HCT116 (cell line): ENCODE data around the gene AXIN2. TPM values are rescaled to one million over a fixed set of nuclear protein-coding genes. Genes with fewer than 3 reads are reported as not detected.

Experiments used
- ATAC-seq: fragments of 200-7000 bp; cut with Tn5 transposase; 2 replicates; pipeline ENCODE4 v1.9.1; 2020; ENCODE audit warnings: mild to moderate bottlenecking, moderate library complexity
- BruUV-seq: library from RNA; stranded (reverse); fragments of 400-500 nt; replicated peaks from 2 replicates; lab custom pipeline; 2021; lab: Mats Ljungman, UMichigan
- CTCF ChIA-PET: fragments of 300-600 bp; sonication (Branson Sonifier 250); formaldehyde crosslinking; loops from one replicate; lab custom pipeline; 2021; ENCODE audit warnings: antibody characterized with exemption; lab: Charles Lee
- POLR2A ChIA-PET: fragments of 300-600, 350-600 bp; sonication (Branson Sonifier 250); formaldehyde crosslinking; loops from one replicate; lab custom pipeline; 2021; ENCODE audit warnings: antibody characterized with exemption; lab: Charles Lee
- RAD21 ChIA-PET, 2 experiments: fragments of 300-600 bp; sonication (Branson Sonifier 250); formaldehyde crosslinking; loops; one replicate each; lab custom pipeline; 2023; ENCODE audit warnings: low total read pairs in 2 of 2; ENCODE audit not compliant: uncharacterized antibody in 2 of 2, unreplicated experiment in 2 of 2, low non-redundant PET in 1 of 2; lab: Charles Lee
- DNase-seq: peaks from one replicate; pipeline ENCODE4 v3.0.0-alpha.2; 2010; ENCODE audit warnings: low read depth, low spot score
- H2AFZ ChIP-seq: fragments of 200-600 bp; shearing (Covaris generic), sonication (generic); 2 replicates; pipeline ENCODE4 v1.6.1; 2017; ENCODE audit warnings: low read depth, mixed run types, mixed read lengths, antibody characterized with exemption, low read length; ENCODE audit not compliant: poor library complexity, severe bottlenecking
- H3K27ac ChIP-seq: 2 replicates; pipeline ENCODE4 v1.5.1; 2012; ENCODE audit warnings: low read depth, low read length
- H3K27me3 ChIP-seq: fragments of 200-600 bp; sonication (generic); 2 replicates; pipeline ENCODE4 v1.6.1; 2016; ENCODE audit warnings: mixed run types, low read length, mixed read lengths; ENCODE audit not compliant: insufficient read depth
- H3K36me3 ChIP-seq, 2 experiments: fragments of 200-500 bp in 1 of 2; fragments of 200-600 bp in 1 of 2; sonication (Bioruptor generic) in 1 of 2; sonication (generic) in 1 of 2; 2 replicates each; pipeline versions ENCODE4 v1.5.1 to v1.6.1; 2014 to 2016; ENCODE audit warnings: low read length in 2 of 2, inconsistent platforms in 1 of 2, mixed read lengths in 1 of 2, mixed run types in 1 of 2; ENCODE audit not compliant: insufficient read depth in 2 of 2, control insufficient read depth in 1 of 2
- H3K4me1 ChIP-seq, 2 experiments: fragments of 200-600 bp in 1 of 2; sonication (generic) in 1 of 2; 2 replicates each; pipeline versions ENCODE4 v1.5.1 to v1.6.1; 2012 to 2017; ENCODE audit warnings: low read length in 2 of 2, inconsistent platforms in 1 of 2, mild to moderate bottlenecking in 1 of 2, mixed read lengths in 1 of 2, mixed run types in 1 of 2, moderate library complexity in 1 of 2; ENCODE audit not compliant: insufficient read depth in 2 of 2, control insufficient read depth in 1 of 2
- H3K4me2 ChIP-seq: fragments of 200-600 bp; sonication (generic); 2 replicates; pipeline ENCODE4 v1.6.1; 2017; ENCODE audit warnings: mixed run types, low read length, mixed read lengths
- H3K4me3 ChIP-seq, 2 experiments: fragments of 200-600 bp in 1 of 2; sonication (generic) in 1 of 2; replicated peaks in 1 of 2; 2 replicates each; pipeline ENCODE4 v1.5.1; 2011 to 2016; ENCODE audit warnings: low read length in 2 of 2, control low read depth in 1 of 2, low read depth in 1 of 2, mild to moderate bottlenecking in 1 of 2, mixed read lengths in 1 of 2, mixed run types in 1 of 2
- H3K79me2 ChIP-seq: fragments of 200-600 bp; sonication (generic); 2 replicates; pipeline ENCODE4 v1.6.1; 2017; ENCODE audit warnings: mild to moderate bottlenecking, mixed run types, low read length, moderate library complexity, mixed read lengths; ENCODE audit not compliant: insufficient read depth
- H3K9ac ChIP-seq: fragments of 200-600 bp; sonication (generic); 2 replicates; pipeline ENCODE4 v1.6.1; 2016; ENCODE audit warnings: low read length, mixed read lengths
- H3K9me2 ChIP-seq: fragments of 200-600 bp; sonication (generic), shearing (Covaris generic); 2 replicates; pipeline ENCODE4 v1.6.1; 2017; ENCODE audit warnings: mixed run types, mild to moderate bottlenecking, moderate library complexity; ENCODE audit not compliant: insufficient read depth
- H3K9me3 ChIP-seq, 2 experiments: fragments of 200-500 bp in 1 of 2; fragments of 200-600 bp in 1 of 2; sonication (Bioruptor generic) in 1 of 2; sonication (generic) in 1 of 2; 2 replicates each; pipeline ENCODE4 v1.6.1; 2014 to 2017; ENCODE audit warnings: low read length in 2 of 2, mixed read lengths in 2 of 2, inconsistent platforms in 1 of 2, low read depth in 1 of 2, mild to moderate bottlenecking in 1 of 2, mixed run types in 1 of 2, moderate library complexity in 1 of 2; ENCODE audit not compliant: control insufficient read depth in 1 of 2, insufficient read depth in 1 of 2
- H4K20me1 ChIP-seq: fragments of 200-600 bp; sonication (generic), shearing (Covaris generic); 2 replicates; pipeline ENCODE4 v1.6.1; 2017; ENCODE audit warnings: mixed run types, mild to moderate bottlenecking, moderate library complexity; ENCODE audit not compliant: insufficient read depth
- CBX3 ChIP-seq: IDR thresholded peaks from 2 replicates; pipeline ENCODE4 v1.6.1; 2012; ENCODE audit warnings: low read depth
- CEBPB ChIP-seq: IDR thresholded peaks from 2 replicates; pipeline ENCODE4 v1.6.1; 2012; ENCODE audit warnings: low read depth
- FOSL1 ChIP-seq: IDR thresholded peaks from 2 replicates; pipeline ENCODE4 v1.6.1; 2012; ENCODE audit warnings: low read depth
- POLR2AphosphoS5 ChIP-seq: IDR thresholded peaks from 2 replicates; pipeline ENCODE4 v1.6.1; 2011; ENCODE audit warnings: mild to moderate bottlenecking, low read depth, low read length, moderate library complexity
- SP1 ChIP-seq: IDR thresholded peaks from 2 replicates; pipeline ENCODE4 v1.6.1; 2012; ENCODE audit warnings: low read depth
- ZFX ChIP-seq: fragments of 450-650 bp; IDR thresholded peaks from 2 replicates; pipeline ENCODE4 v1.6.1; 2017
- intact Hi-C: fragments of 100-400 bp; cut with micrococcal nuclease; formaldehyde crosslinking; loops from 2 replicates; pipeline ENCODE4 v1.10.0; 2022
- total RNA-seq: library from RNA; stranded (reverse); gene quantifications from one replicate; pipeline ENCODE4 v1.2.1, GENCODE V29; 2021; ENCODE audit not compliant: unreplicated experiment
- TF ChIP-seq, protein P1 (sequence below): IDR thresholded peaks from 2 replicates; pipeline ENCODE4 v1.6.1; 2012
- TF ChIP-seq, protein P2 (sequence below): IDR thresholded peaks from 2 replicates; pipeline ENCODE4 v1.6.1; 2011; ENCODE audit warnings: mild to moderate bottlenecking, low read length, moderate library complexity; ENCODE audit not compliant: insufficient replicate concordance; ENCODE audit errors: extremely low read depth

The AXIN2 gene
- total RNA-seq, 1 experiment from 2014 or later: 7.1 TPM

DNA sequence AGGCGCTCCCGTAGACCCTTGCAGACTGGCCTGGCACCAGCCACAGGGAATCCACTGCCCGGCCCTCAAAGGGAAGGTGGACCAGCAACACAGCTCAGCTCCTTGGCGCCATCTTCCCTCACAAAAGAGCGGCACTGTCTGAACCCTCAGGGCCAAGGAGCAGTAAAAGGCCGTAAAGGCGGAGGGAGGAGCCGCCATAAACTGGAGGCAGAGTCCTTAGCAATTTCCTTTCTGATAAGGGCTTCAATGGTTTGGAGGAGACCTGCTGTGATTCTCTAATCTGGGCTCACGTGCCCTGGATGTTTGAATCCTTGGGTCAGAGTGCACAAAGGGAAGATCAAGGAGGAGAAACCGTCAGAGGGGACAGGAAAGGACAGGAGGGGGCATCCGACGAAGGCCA is 15.5 kb upstream of the AXIN2 start:
- BruUV-seq: no TSS peak
- intact Hi-C loops: no loop called here

DNA sequence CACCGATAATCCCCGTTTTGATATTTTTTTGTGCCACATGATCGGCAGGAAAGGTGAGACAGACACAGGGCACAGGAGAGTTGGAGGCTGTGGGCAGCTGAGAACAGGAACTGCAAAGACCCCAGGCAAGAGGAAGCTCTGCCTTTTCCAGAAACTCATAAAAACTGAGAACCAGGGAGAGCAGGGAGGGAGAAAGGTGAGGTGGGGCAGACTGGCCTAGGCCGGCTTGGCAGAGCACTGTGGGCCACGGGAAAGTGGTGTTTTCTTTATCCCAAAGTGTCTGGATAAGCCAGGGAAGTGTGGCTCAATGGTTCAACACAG is 11.8 kb upstream of the AXIN2 start:
- no TSS peak for BruUV-seq
- TF ChIP-seq, protein P1, sequence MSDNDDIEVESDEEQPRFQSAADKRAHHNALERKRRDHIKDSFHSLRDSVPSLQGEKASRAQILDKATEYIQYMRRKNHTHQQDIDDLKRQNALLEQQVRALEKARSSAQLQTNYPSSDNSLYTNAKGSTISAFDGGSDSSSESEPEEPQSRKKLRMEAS: no peak
- TF ChIP-seq, protein P2, sequence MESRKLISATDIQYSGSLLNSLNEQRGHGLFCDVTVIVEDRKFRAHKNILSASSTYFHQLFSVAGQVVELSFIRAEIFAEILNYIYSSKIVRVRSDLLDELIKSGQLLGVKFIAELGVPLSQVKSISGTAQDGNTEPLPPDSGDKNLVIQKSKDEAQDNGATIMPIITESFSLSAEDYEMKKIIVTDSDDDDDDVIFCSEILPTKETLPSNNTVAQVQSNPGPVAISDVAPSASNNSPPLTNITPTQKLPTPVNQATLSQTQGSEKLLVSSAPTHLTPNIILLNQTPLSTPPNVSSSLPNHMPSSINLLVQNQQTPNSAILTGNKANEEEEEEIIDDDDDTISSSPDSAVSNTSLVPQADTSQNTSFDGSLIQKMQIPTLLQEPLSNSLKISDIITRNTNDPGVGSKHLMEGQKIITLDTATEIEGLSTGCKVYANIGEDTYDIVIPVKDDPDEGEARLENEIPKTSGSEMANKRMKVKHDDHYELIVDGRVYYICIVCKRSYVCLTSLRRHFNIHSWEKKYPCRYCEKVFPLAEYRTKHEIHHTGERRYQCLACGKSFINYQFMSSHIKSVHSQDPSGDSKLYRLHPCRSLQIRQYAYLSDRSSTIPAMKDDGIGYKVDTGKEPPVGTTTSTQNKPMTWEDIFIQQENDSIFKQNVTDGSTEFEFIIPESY: no peak
- no peak for TF ChIP-seq CEBPB

More for the DNA sequence above, 15.5 kb upstream of the AXIN2 start:
- H2AFZ ChIP-seq: no peak overlapping the region
- TF ChIP-seq CEBPB: no peak
- no peak for TF ChIP-seq CBX3
- no peak for TF ChIP-seq SP1
- TF ChIP-seq POLR2AphosphoS5: no peak
- no peak for TF ChIP-seq FOSL1
- TF ChIP-seq ZFX: no peak
- TF ChIP-seq, all 23 proteins: peak for 0
- no peaks in the 10 kb centered on the region for H3K9me3 ChIP-seq
- ATAC-seq (peak; percentile 41; the same call in 1 of the 2 replicates), DNase-seq (no peak)
- no peaks in the 10 kb centered on the region for H3K4me1 ChIP-seq
- H3K36me3 ChIP-seq: no peaks in the 10 kb centered on the region
- H3K4me2 ChIP-seq: no peak overlapping the region
- no peak overlapping the region for H3K4me3 ChIP-seq
- CTCF ChIA-PET: no interaction called here
- H4K20me1 ChIP-seq: no peaks in the 10 kb centered on the region
- POLR2A ChIA-PET: no interaction called here
- H3K27ac ChIP-seq: no peak overlapping the region
- RAD21 ChIA-PET: no interaction called here
- no peaks in the 10 kb centered on the region for H3K79me2 ChIP-seq
- no peaks in the 10 kb centered on the region for H3K27me3 ChIP-seq
- no peak overlapping the region for H3K9ac ChIP-seq
- H3K9me2 ChIP-seq: no peaks in the 10 kb centered on the region

More for the DNA sequence above, 11.8 kb upstream of the AXIN2 start:
- RAD21 ChIA-PET: no interaction called here
- Histone ChIP-seq H3K27ac (no peak overlapping the region), H3K4me1 (no peaks in the 10 kb centered on the region), H3K9ac (no peak overlapping the region), H3K9me3 (no peaks in the 10 kb centered on the region), H3K36me3 (no peaks in the 10 kb centered on the region), H3K79me2 (no peaks in the 10 kb centered on the region), H4K20me1 (no peaks in the 10 kb centered on the region), H3K4me3 (no peak overlapping the region), H3K9me2 (no peaks in the 10 kb centered on the region), H2AFZ (no peak overlapping the region), H3K27me3 (no peaks in the 10 kb centered on the region), H3K4me2 (no peak overlapping the region)
- intact Hi-C loops: no loop called here
- no peak for DNase-seq
- POLR2A ChIA-PET: no interaction called here
- CTCF ChIA-PET: no interaction called here
- no peak for ATAC-seq
